ENCODE measurements around the gene PCA3.

Gene PCA3

GRCh38 chr9:76756941-76757673 lies 7.1 kb upstream of the PCA3 start:
- DNase-seq (ENCODE audit: low read depth in 2 of 2, low spot score in 1 of 2) = no peak

GRCh38 chr9:76758476-76758875 lies 5.8 kb upstream of the PCA3 start:
- no peak for DNase-seq (ENCODE audit: low read depth in 2 of 2, low spot score in 1 of 2)

- DNase-seq (ENCODE audit: low read depth in 2 of 2, low spot score in 1 of 2) = no peak
Measured at GRCh38 chr9:76759732-76760131, 4.5 kb upstream of the PCA3 start.

GRCh38 chr9:76761448-76761847 lies 2.8 kb upstream of the PCA3 start:
- no peak for DNase-seq (ENCODE audit: low read depth in 2 of 2, low spot score in 1 of 2)

- DNase-seq (ENCODE audit: low read depth in 2 of 2, low spot score in 1 of 2) = no peak
Measured at GRCh38 chr9:76766126-76766525, 1.9 kb downstream of the PCA3 start.

- DNase-seq (ENCODE audit: low read depth in 2 of 2, low spot score in 1 of 2) = no peak
Measured at GRCh38 chr9:76772686-76773445, 8.6 kb downstream of the PCA3 start.

GRCh38 chr9:76784881-76785280 lies 20.6 kb downstream of the PCA3 start:
- no peak for DNase-seq (ENCODE audit: low read depth in 2 of 2, low spot score in 1 of 2)

- DNase-seq (ENCODE audit: low read depth in 2 of 2, low spot score in 1 of 2) = no peak
Measured at GRCh38 chr9:76785501-76785900, 21.3 kb downstream of the PCA3 start.

GRCh38 chr9:76787677-76788076 lies 23.4 kb downstream of the PCA3 start:
- DNase-seq (ENCODE audit: low read depth in 2 of 2, low spot score in 1 of 2) = no peak

GRCh38 chr9:76789840-76790239 lies 25.6 kb downstream of the PCA3 start:
- DNase-seq (ENCODE audit: low read depth in 2 of 2, low spot score in 1 of 2) = no peak

GRCh38 chr9:76793784-76794431 lies 29.7 kb downstream of the PCA3 start:
- no peak for DNase-seq (ENCODE audit: low read depth in 2 of 2, low spot score in 1 of 2)

- no peak for DNase-seq (ENCODE audit: low read depth in 2 of 2, low spot score in 1 of 2)
Measured at GRCh38 chr9:76796296-76796695, 32.1 kb downstream of the PCA3 start.

GRCh38 chr9:76798527-76798926 lies 34.3 kb downstream of the PCA3 start:
- DNase-seq (ENCODE audit: low read depth in 2 of 2, low spot score in 1 of 2) = no peak

- no peak for DNase-seq (ENCODE audit: low read depth in 2 of 2, low spot score in 1 of 2)
Measured at GRCh38 chr9:76799473-76799872, 35.2 kb downstream of the PCA3 start.

GRCh38 chr9:76800901-76801300 lies 36.7 kb downstream of the PCA3 start:
- no peak for DNase-seq (ENCODE audit: low read depth in 2 of 2, low spot score in 1 of 2)

GRCh38 chr9:76803083-76803482 lies 38.8 kb downstream of the PCA3 start:
- DNase-seq (ENCODE audit: low read depth in 2 of 2, low spot score in 1 of 2) = no peak

- DNase-seq (ENCODE audit: low read depth in 2 of 2, low spot score in 1 of 2) = no peak
Measured at GRCh38 chr9:76803762-76804161, 39.5 kb downstream of the PCA3 start.

GRCh38 chr9:76808636-76809035 lies 44.4 kb downstream of the PCA3 start:
- DNase-seq (ENCODE audit: low read depth in 2 of 2, low spot score in 1 of 2) = no peak

GRCh38 chr9:76810377-76810957 lies 46.2 kb downstream of the PCA3 start:
- no peak for DNase-seq (ENCODE audit: low read depth in 2 of 2, low spot score in 1 of 2)

- DNase-seq (ENCODE audit: low read depth in 2 of 2, low spot score in 1 of 2) = no peak
Measured at GRCh38 chr9:76812591-76812990, 48.4 kb downstream of the PCA3 start.

- no peak for DNase-seq (ENCODE audit: low read depth in 2 of 2, low spot score in 1 of 2)
Measured at GRCh38 chr9:76817489-76817888, 53.3 kb downstream of the PCA3 start.

- no peak for DNase-seq (ENCODE audit: low read depth in 2 of 2, low spot score in 1 of 2)
Measured at GRCh38 chr9:76818271-76818670, 54.0 kb downstream of the PCA3 start.

All from stimulated activated CD8-positive, alpha-beta memory T cell treated with anti-CD3 and anti-CD28 coated beads, Interleukin-4, amount 100 ng/mL, for 1 hour (primary cell).